ENCODE results near the gene NANOG. TPM values are rescaled to one million over a fixed set of nuclear protein-coding genes. Genes with fewer than 3 reads are reported as not detected.
"Not testable (repeated sequence)": the region's sequence is repeated elsewhere in the genome, so short reads cannot be mapped to it uniquely, and the experiment has no call there.

NANOG gene
- total RNA-seq (under 1 TPM; 0.32 to 0.57 TPM), polyA plus RNA-seq (not detected)
- long read RNA-seq, donor 1: 0 reads
- long read RNA-seq, donor 2: 0 reads

DNA sequence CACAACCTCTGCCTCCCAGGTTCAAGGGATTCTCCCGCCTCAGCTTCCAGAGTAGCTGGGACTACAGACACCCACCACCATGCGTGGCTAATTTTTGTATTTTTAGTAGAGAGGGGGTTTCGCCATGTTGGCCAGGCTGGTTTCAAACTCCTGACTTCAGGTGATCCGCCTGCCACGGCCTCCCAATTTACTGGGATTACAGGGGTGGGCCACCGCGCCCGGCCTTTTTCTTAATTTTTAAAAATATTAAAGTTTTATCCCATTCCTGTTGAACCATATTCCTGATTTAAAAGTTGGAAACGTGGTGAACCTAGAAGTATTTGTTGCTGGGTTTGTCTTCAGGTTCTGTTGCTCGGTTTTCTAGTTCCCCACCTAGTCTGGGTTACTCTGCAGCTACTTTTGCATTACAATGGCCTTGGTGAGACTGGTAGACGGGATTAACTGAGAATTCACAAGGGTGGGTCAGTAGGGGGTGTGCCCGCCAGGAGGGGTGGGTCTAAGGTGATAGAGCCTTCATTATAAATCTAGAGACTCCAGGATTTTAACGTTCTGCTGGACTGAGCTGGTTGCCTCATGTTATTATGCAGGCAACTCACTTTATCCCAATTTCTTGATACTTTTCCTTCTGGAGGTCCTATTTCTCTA, at the start of gene NANOG:
Gene NANOG, plus strand, starts transcription at position 519 of the 645 bp plus-strand sequence. CDS start 213 bp downstream, outside the sequence.
- intact Hi-C loops (cut with DNase I); ATAC-seq (ENCODE audit: low FRiP score): not testable (repeated sequence)
- WGBS, 2 donors: 48 to 49% methylated on average over 12 to 13 of the region's 13 CpGs

DNA sequence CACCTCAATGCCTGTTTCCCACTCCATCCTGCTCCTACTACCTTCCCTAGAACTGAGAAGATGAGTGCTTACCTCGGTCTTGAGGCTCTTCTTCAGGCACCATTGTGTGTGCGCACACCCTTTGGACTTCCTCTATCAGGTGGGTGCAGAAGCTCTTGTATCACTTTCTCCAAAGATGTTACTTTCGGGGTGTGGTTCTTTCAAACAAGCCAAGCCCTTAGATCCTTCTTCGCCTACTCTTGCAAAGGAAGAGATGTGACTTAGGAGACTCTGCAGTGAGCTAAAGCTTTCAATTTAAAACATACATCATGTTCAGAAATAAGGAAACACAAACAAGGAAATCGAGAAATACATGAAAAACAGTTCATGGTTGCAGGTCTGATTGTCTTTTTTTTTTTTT, 42.0 kb upstream of the NANOG start, which contains the start of gene CLEC4C:
Gene CLEC4C, minus strand, starts transcription at position 130 of the 400 bp plus-strand sequence. Its CDS starts 27 bp downstream, at position 103.
- WGBS, 2 donors: 78 to 84% methylated on average over 5 of the region's 5 CpGs
- Histone ChIP-seq H3K4me3 (ENCODE audit: low read length in 2 of 2) (no peak within 1 kb of the TSS), H3K36me3 (ENCODE audit: control insufficient read depth in 1 of 2, insufficient read depth in 2 of 2, low read length in 1 of 2) (no peaks in the 10 kb centered on the region), H3K27me3 (ENCODE audit: control insufficient read depth in 1 of 2, insufficient read depth in 2 of 2, low read length in 1 of 2) (no peaks in the 10 kb centered on the region), H3K9me3 (ENCODE audit: control insufficient read depth, low read length) (peaks cover 1% of the 10 kb centered on the region), H3K27ac (ENCODE audit: low read depth in 1 of 2, low read length in 2 of 2) (no peak within 1 kb of the TSS), H3K4me1 (ENCODE audit: control insufficient read depth in 1 of 2, insufficient read depth in 2 of 2, low read length in 2 of 2) (no peaks in the 10 kb centered on the region)
- ATAC-seq (ENCODE audit: low FRiP score) (no peak), DNase-seq (no peak)
- intact Hi-C loops (cut with DNase I): no loop called here

More for the DNA sequence above, at the start of gene NANOG:
- not testable (repeated sequence) for H3K4me1 ChIP-seq (ENCODE audit: control insufficient read depth in 1 of 2, insufficient read depth in 2 of 2, low read length in 2 of 2); H3K36me3 ChIP-seq (ENCODE audit: control insufficient read depth in 1 of 2, insufficient read depth in 2 of 2, low read length in 1 of 2); H3K27me3 ChIP-seq (ENCODE audit: control insufficient read depth in 1 of 2, insufficient read depth in 2 of 2, low read length in 1 of 2); H3K4me3 ChIP-seq (ENCODE audit: low read length in 2 of 2); H3K27ac ChIP-seq (ENCODE audit: low read depth in 1 of 2, low read length in 2 of 2); H3K9me3 ChIP-seq (ENCODE audit: control insufficient read depth, low read length); DNase-seq

DNA sequence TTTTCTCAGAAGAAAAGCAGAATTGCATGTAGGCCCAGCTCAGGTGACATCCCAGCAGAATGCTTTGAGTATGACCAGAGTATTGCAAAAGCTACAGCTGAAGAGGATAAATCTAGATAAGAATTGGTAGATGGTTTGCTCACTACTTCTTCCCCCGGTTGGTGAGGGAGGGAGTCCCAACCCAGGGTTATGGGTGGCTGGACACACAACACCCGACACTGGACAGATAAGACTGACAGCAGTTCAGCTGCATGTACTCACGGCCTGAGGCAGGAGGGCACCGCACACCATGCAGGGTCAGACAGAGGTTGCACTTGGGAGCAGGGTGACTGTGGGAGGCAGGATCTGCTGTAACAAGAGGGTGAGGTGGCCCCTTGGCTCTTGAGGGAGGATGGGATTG, 40.4 kb upstream of the NANOG start:
- intact Hi-C loops (cut with DNase I): no loop called here
- DNase-seq: no peak
- WGBS, 2 donors: 43 to 53% methylated on average over 4 of the region's 4 CpGs

DNA sequence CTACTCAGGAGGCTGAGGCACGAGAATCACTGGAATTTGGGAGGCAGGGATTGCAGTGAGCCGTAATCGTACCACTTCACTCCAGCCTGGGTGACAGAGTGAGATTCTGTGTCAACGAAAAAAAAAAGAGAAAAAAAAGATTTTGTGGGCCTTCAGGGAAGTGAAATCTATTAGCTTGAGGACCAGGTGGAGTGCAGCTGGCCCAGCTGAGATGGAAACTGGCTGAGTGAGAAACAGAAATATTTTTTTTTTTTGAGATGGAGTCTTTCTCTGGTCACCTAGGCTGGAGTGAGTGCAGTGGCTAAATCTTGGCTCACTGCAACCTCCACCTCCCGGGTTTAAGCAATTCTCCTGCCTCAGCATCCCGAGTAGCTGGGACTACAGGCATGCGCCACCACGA, 39.8 kb upstream of the NANOG start:
- Histone ChIP-seq H3K36me3 (ENCODE audit: control insufficient read depth in 1 of 2, insufficient read depth in 2 of 2, low read length in 1 of 2) (no peaks in the 10 kb centered on the region), H3K9me3 (ENCODE audit: control insufficient read depth, low read length) (peaks cover 1% of the 10 kb centered on the region), H3K27me3 (ENCODE audit: control insufficient read depth in 1 of 2, insufficient read depth in 2 of 2, low read length in 1 of 2) (no peaks in the 10 kb centered on the region), H3K4me3 (ENCODE audit: low read length in 2 of 2) (no peak overlapping the region), H3K4me1 (ENCODE audit: control insufficient read depth in 1 of 2, insufficient read depth in 2 of 2, low read length in 2 of 2) (no peaks in the 10 kb centered on the region), H3K27ac (ENCODE audit: low read depth in 1 of 2, low read length in 2 of 2) (no peak overlapping the region)
- DNase-seq (no peak), ATAC-seq (ENCODE audit: low FRiP score) (no peak)
- 81 to 83% methylated on average over 8 of the region's 8 CpGs for WGBS, 2 donors
- intact Hi-C loops (cut with DNase I): no loop called here

More for the DNA sequence above, 40.4 kb upstream of the NANOG start:
- Histone ChIP-seq H3K36me3 (ENCODE audit: control insufficient read depth in 1 of 2, insufficient read depth in 2 of 2, low read length in 1 of 2) (no peaks in the 10 kb centered on the region), H3K27me3 (ENCODE audit: control insufficient read depth in 1 of 2, insufficient read depth in 2 of 2, low read length in 1 of 2) (no peaks in the 10 kb centered on the region), H3K4me3 (ENCODE audit: low read length in 2 of 2) (no peak overlapping the region), H3K9me3 (ENCODE audit: control insufficient read depth, low read length) (peaks cover 1% of the 10 kb centered on the region), H3K27ac (ENCODE audit: low read depth in 1 of 2, low read length in 2 of 2) (no peak overlapping the region), H3K4me1 (ENCODE audit: control insufficient read depth in 1 of 2, insufficient read depth in 2 of 2, low read length in 2 of 2) (no peaks in the 10 kb centered on the region)
- ATAC-seq (ENCODE audit: low FRiP score): no peak

DNA sequence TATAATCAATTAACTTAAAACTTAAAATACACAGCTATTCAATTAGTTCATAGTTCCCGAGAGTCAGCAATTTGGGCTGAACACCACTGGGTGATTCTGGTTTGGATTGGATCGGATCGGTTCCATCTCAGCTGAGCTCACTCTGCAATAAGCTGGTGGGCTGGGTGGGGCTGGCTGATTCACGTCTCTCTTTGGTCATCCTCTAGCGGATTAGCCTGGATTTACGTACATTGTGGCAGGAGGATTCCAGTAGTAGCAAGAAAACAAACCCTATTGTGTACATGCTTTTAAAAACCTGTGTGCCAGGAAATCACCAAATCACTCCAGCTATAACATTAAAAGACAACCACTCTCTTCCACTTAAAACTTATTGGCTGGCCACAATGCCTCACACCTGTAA, 38.9 kb upstream of the NANOG start:
- Histone ChIP-seq H3K4me1 (ENCODE audit: control insufficient read depth in 1 of 2, insufficient read depth in 2 of 2, low read length in 2 of 2) (no peaks in the 10 kb centered on the region), H3K36me3 (ENCODE audit: control insufficient read depth in 1 of 2, insufficient read depth in 2 of 2, low read length in 1 of 2) (no peaks in the 10 kb centered on the region), H3K27ac (ENCODE audit: low read depth in 1 of 2, low read length in 2 of 2) (no peak overlapping the region), H3K9me3 (ENCODE audit: control insufficient read depth, low read length) (peaks cover 1% of the 10 kb centered on the region), H3K4me3 (ENCODE audit: low read length in 2 of 2) (no peak overlapping the region), H3K27me3 (ENCODE audit: control insufficient read depth in 1 of 2, insufficient read depth in 2 of 2, low read length in 1 of 2) (no peaks in the 10 kb centered on the region)
- peak in 1 of 2 donors; percentile 3 for DNase-seq
- ATAC-seq (ENCODE audit: low FRiP score): no peak
- 76 to 88% methylated on average over 6 of the region's 6 CpGs for WGBS, 2 donors
- intact Hi-C loops (cut with DNase I): no loop called here

DNA sequence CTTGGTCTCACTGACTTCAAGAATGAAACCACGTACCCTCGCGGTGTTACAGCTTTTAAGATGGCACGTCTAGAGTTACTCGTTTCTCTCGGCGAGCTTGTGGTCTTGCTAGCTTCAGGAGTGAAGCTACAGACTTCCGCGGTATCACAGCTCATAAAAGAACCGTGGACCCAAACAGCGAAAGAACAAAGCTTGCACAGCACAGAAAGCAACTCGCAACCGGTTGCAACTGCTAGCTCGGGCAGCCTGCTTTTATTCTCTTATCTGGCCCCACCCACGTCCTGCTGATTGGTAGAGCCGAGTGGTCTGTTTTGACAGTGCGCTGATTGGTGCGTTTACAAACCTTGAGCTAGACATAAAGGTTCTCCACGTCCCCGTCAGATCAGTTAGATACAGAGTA, 37.8 kb upstream of the NANOG start:
- Histone ChIP-seq H3K4me1 (ENCODE audit: control insufficient read depth in 1 of 2, insufficient read depth in 2 of 2, low read length in 2 of 2) (no peaks in the 10 kb centered on the region), H3K4me3 (ENCODE audit: low read length in 2 of 2) (no peak overlapping the region), H3K27me3 (ENCODE audit: control insufficient read depth in 1 of 2, insufficient read depth in 2 of 2, low read length in 1 of 2) (no peaks in the 10 kb centered on the region), H3K9me3 (ENCODE audit: control insufficient read depth, low read length) (peaks cover 1% of the 10 kb centered on the region), H3K36me3 (ENCODE audit: control insufficient read depth in 1 of 2, insufficient read depth in 2 of 2, low read length in 1 of 2) (no peaks in the 10 kb centered on the region), H3K27ac (ENCODE audit: low read depth in 1 of 2, low read length in 2 of 2) (no peak overlapping the region)
- ATAC-seq (ENCODE audit: low FRiP score) (no peak), DNase-seq (peak in 1 of 2 donors; percentile 19)
- intact Hi-C loops (cut with DNase I): no loop called here
- WGBS, 2 donors: 85 to 89% methylated on average over 20 of the region's 20 CpGs

DNA sequence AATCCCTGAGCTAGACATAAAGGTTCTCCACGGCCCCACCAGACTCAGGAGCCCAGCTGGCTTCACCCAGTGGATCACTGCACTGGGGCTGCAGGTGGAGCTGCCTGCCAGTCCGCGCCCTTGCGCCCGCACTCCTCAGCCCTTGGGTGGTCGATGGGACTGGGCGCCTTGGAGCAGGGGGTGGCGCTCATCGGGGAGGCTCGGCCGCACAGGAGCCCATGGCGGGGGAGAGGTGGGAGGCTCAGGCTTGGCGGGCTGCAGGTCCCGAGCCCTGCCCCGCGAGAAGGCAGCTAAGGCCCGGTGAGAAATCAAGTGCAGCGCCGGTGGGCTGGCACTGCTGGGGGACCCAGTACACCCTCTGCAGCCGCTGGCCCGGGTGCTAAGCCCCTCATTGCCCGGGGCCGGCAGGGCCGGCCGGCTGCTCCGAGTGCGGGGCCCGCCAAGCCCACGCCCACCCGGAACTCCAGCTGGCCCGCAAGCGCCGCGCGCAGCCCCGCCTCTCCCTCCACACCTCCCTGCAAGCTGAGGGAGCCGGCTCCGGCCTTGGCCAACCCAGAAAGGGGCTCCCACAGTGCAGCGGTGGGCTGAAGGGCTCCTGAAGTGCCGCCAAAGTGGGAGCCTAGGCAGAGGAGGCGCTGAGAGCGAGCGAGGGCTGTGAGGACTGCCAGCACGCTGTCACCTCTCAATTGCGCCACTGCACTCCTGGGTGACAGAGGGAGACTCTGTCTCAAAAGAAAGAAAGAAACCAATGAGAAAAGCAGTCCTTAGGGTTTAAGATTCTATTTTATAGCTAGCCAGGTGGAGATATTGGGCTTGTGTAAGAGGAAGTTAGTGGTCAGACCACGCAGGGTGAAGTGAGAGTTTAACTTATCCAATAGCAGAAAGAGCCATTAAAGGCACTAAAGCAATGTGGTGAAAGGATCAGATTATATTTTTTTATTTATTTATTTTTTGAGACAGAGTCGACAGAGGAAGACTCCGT, 37.0 kb upstream of the NANOG start:
- not testable (repeated sequence) for ATAC-seq (ENCODE audit: low FRiP score)

DNA sequence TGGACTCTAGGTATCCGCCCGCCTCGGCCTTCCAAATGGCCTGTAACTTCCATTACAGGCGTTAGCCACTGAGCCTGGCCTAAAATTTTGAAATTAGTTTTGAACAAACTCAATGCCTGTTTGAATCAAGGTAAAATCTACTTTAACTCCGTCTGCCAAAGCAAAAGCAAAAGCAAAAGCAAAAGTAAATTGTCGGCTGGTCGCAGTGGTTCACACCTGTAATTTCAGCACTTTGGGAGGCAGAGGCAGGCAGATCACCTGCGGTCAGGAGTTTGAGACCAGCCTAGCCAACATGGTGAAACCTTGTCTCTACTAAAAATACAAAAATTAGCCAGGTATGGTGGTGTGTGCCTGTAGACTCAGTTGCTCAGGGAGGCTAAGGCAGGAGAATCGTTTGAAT, 33.5 kb upstream of the NANOG start:
- DNase-seq; H3K27ac ChIP-seq (ENCODE audit: low read depth in 1 of 2, low read length in 2 of 2); H3K27me3 ChIP-seq (ENCODE audit: control insufficient read depth in 1 of 2, insufficient read depth in 2 of 2, low read length in 1 of 2); H3K4me3 ChIP-seq (ENCODE audit: low read length in 2 of 2); H3K4me1 ChIP-seq (ENCODE audit: control insufficient read depth in 1 of 2, insufficient read depth in 2 of 2, low read length in 2 of 2); intact Hi-C loops (cut with DNase I); H3K36me3 ChIP-seq (ENCODE audit: control insufficient read depth in 1 of 2, insufficient read depth in 2 of 2, low read length in 1 of 2); ATAC-seq (ENCODE audit: low FRiP score); H3K9me3 ChIP-seq (ENCODE audit: control insufficient read depth, low read length): not testable (repeated sequence)
- 92% methylated on average over 9 of the region's 9 CpGs for WGBS, 2 donors

More for the DNA sequence above, 37.0 kb upstream of the NANOG start:
- H3K27me3 ChIP-seq (ENCODE audit: control insufficient read depth in 1 of 2, insufficient read depth in 2 of 2, low read length in 1 of 2); H3K4me3 ChIP-seq (ENCODE audit: low read length in 2 of 2); H3K27ac ChIP-seq (ENCODE audit: low read depth in 1 of 2, low read length in 2 of 2); H3K36me3 ChIP-seq (ENCODE audit: control insufficient read depth in 1 of 2, insufficient read depth in 2 of 2, low read length in 1 of 2); intact Hi-C loops (cut with DNase I); H3K9me3 ChIP-seq (ENCODE audit: control insufficient read depth, low read length); H3K4me1 ChIP-seq (ENCODE audit: control insufficient read depth in 1 of 2, insufficient read depth in 2 of 2, low read length in 2 of 2): not testable (repeated sequence)
- DNase-seq: peak in 1 of 2 donors; percentile 52
- WGBS, 2 donors: 94 to 95% methylated on average over 31 to 42 of the region's 48 CpGs
